HEK293 (cell line): ENCODE results near the gene BIK.

Experiments used
- CTCF ChIA-PET: fragments of 350-600 bp; formaldehyde crosslinking; extraction: SDS; loops from one replicate; lab custom pipeline; 2021; ENCODE audit warnings: antibody characterized with exemption; lab: Yijun Ruan, JAX
- POLR2A ChIA-PET: fragments of 300-600 bp; formaldehyde crosslinking; extraction: SDS; loops from one replicate; lab custom pipeline; 2020; ENCODE audit warnings: antibody characterized with exemption, inconsistent platforms; lab: Yijun Ruan, JAX
- H3K27ac ChIP-seq: fragments of 200-500 bp; sonication (Bioruptor generic); 2 replicates; pipeline ENCODE4 v1.5.1; 2014; ENCODE audit warnings: low read depth, low read length, control low read depth, inconsistent platforms; ENCODE audit errors: extremely low read depth
- H3K36me3 ChIP-seq, 2 experiments: fragments of 200-500 bp in 1 of 2; sonication (Bioruptor generic) in 1 of 2; 1 replicate in 1 of 2; 2 replicates in 1 of 2; pipeline ENCODE4 v1.5.1; 2014 to 2017; ENCODE audit warnings: inconsistent platforms in 2 of 2, low read length in 2 of 2; ENCODE audit not compliant: control insufficient read depth in 2 of 2, insufficient read depth in 1 of 2
- H3K4me1 ChIP-seq: fragments of 200-500 bp; sonication (Bioruptor generic); 2 replicates; pipeline ENCODE4 v1.5.1; 2014; ENCODE audit warnings: mild to moderate bottlenecking, low read length, inconsistent platforms; ENCODE audit not compliant: control insufficient read depth, insufficient read depth
- H3K4me3 ChIP-seq: 2 replicates; pipeline ENCODE4 v1.5.1; 2011; ENCODE audit warnings: low read depth, mild to moderate bottlenecking, control low read depth, low read length, moderate library complexity
- H3K9me3 ChIP-seq: fragments of 200-500 bp; sonication (Bioruptor generic); 2 replicates; pipeline ENCODE4 v1.5.1; 2014; ENCODE audit warnings: low read depth, low read length, inconsistent platforms; ENCODE audit not compliant: control insufficient read depth, insufficient read depth
- MYNN ChIP-seq: fragments of 450-650 bp; formaldehyde crosslinking; IDR thresholded peaks from 2 replicates; pipeline ENCODE4 v1.5.1; 2016; ENCODE audit warnings: missing biosample characterization, missing genetic modification characterization, borderline replicate concordance
- MZF1 ChIP-seq: fragments of 450-650 bp; formaldehyde crosslinking; IDR thresholded peaks from 2 replicates; pipeline ENCODE4 v1.5.1; 2017; ENCODE audit warnings: missing biosample characterization, missing genetic modification characterization, borderline replicate concordance
- SALL2 ChIP-seq: fragments of 450-650 bp; formaldehyde crosslinking; IDR thresholded peaks from 2 replicates; pipeline ENCODE4 v1.5.0; 2017; ENCODE audit warnings: missing biosample characterization, mild to moderate bottlenecking, missing genetic modification characterization, borderline replicate concordance
- SETDB1 ChIP-seq: IDR thresholded peaks from one replicate; pipeline ENCODE4 v1.6.1; 2017; ENCODE audit warnings: mild to moderate bottlenecking, low read length, moderate library complexity, mixed read lengths; ENCODE audit not compliant: insufficient read length
- TCF7L2 ChIP-seq: IDR thresholded peaks from 2 replicates; pipeline ENCODE4 v1.6.1; 2011; ENCODE audit warnings: low read depth, mild to moderate bottlenecking, inconsistent platforms, low read length, moderate library complexity, borderline replicate concordance
- ZBTB20 ChIP-seq: fragments of 450-650 bp; formaldehyde crosslinking; IDR thresholded peaks from 2 replicates; pipeline ENCODE4 v1.5.1; 2016; ENCODE audit warnings: missing biosample characterization, missing genetic modification characterization
- ZNF114 ChIP-seq: fragments of 450-650 bp; formaldehyde crosslinking; IDR thresholded peaks from 2 replicates; pipeline ENCODE4 v1.5.0; 2017; ENCODE audit warnings: missing biosample characterization, missing genetic modification characterization
- ZNF184 ChIP-seq: fragments of 450-650 bp; IDR thresholded peaks from 2 replicates; pipeline ENCODE4 v1.5.1; 2018; ENCODE audit warnings: missing biosample characterization, mild to moderate bottlenecking, missing genetic modification characterization
- ZNF248 ChIP-seq: fragments of 450-650 bp; formaldehyde crosslinking; IDR thresholded peaks from 2 replicates; pipeline ENCODE4 v1.5.1; 2017; ENCODE audit warnings: missing biosample characterization, missing genetic modification characterization
- ZNF521 ChIP-seq: fragments of 450-650 bp; formaldehyde crosslinking; IDR thresholded peaks from 2 replicates; pipeline ENCODE4 v1.5.1; 2017; ENCODE audit warnings: missing biosample characterization, mild to moderate bottlenecking, missing genetic modification characterization
- ZSCAN16 ChIP-seq: fragments of 450-650 bp; formaldehyde crosslinking; IDR thresholded peaks from 2 replicates; pipeline ENCODE4 v1.5.1; 2016; ENCODE audit warnings: missing biosample characterization, missing genetic modification characterization
- TF ChIP-seq, protein P1 (sequence below): sonication (generic); formaldehyde crosslinking; IDR thresholded peaks from 2 replicates; pipeline ENCODE4 v1.8.1; 2022; ENCODE audit warnings: mild to moderate bottlenecking, moderate library complexity, missing genetic modification reagents
- TF ChIP-seq, protein P2 (sequence below): fragments of 450-650 bp; formaldehyde crosslinking; IDR thresholded peaks from 2 replicates; pipeline ENCODE4 v1.5.1; 2017; ENCODE audit warnings: missing biosample characterization, missing genetic modification characterization
- TF ChIP-seq, protein P3 (sequence below): fragments of 450-650 bp; formaldehyde crosslinking; IDR thresholded peaks from 2 replicates; pipeline ENCODE4 v1.5.1; 2016; ENCODE audit warnings: missing biosample characterization, missing genetic modification characterization
- TF ChIP-seq, protein P4 (sequence below): fragments of 450-650 bp; formaldehyde crosslinking; conservative IDR thresholded peaks from 2 replicates; pipeline ENCODE4 v1.5.1; 2016; ENCODE audit warnings: low read depth, missing biosample characterization, missing genetic modification characterization

Gene BIK

GRCh38 chr22:43079742-43080141 is 30.8 kb upstream of the BIK start (continued):
- TF ChIP-seq TCF7L2 (no peak), ZNF521 (tag by site-specific recombination) (no peak), ZNF184 (tag by site-specific recombination) (no peak)

DNA sequence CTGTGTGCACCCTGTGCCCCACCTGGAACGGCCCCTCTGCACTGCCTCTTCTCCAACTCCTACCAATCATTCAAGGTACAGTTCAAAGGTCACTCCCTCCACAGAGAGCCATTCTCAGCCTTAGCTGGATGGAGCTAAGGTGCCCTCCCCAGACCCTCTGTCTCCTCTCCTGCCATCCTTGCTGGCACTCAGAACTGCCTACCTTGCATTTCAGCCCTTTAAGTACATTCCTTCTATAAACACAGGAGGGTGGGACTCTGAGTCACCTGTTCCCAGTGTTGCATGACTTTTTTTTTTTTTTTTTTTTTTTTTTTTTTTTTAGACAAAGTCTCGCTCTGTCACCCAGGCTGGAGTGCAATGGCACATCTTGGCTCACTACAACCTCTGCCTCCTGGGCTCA is 29.9 kb upstream of the BIK start:
- CTCF ChIA-PET: no interaction called here

More for the DNA sequence above, 29.9 kb upstream of the BIK start:
- POLR2A ChIA-PET: no interaction called here
- TF ChIP-seq MYNN (tag by site-specific recombination) (no peak), SALL2 (tag by site-specific recombination) (no peak), SETDB1 (no peak), ZNF114 (tag by site-specific recombination) (no peak), MZF1 (tag by site-specific recombination) (no peak), ZBTB20 (tag by site-specific recombination) (no peak), ZSCAN16 (tag by site-specific recombination) (no peak), ZNF248 (no peak)
- TF ChIP-seq, protein P1, sequence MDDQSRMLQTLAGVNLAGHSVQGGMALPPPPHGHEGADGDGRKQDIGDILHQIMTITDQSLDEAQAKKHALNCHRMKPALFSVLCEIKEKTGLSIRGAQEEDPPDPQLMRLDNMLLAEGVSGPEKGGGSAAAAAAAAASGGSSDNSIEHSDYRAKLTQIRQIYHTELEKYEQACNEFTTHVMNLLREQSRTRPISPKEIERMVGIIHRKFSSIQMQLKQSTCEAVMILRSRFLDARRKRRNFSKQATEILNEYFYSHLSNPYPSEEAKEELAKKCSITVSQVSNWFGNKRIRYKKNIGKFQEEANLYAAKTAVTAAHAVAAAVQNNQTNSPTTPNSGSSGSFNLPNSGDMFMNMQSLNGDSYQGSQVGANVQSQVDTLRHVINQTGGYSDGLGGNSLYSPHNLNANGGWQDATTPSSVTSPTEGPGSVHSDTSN (CRISPR knock-in tag): no peak
- TF ChIP-seq, protein P2, sequence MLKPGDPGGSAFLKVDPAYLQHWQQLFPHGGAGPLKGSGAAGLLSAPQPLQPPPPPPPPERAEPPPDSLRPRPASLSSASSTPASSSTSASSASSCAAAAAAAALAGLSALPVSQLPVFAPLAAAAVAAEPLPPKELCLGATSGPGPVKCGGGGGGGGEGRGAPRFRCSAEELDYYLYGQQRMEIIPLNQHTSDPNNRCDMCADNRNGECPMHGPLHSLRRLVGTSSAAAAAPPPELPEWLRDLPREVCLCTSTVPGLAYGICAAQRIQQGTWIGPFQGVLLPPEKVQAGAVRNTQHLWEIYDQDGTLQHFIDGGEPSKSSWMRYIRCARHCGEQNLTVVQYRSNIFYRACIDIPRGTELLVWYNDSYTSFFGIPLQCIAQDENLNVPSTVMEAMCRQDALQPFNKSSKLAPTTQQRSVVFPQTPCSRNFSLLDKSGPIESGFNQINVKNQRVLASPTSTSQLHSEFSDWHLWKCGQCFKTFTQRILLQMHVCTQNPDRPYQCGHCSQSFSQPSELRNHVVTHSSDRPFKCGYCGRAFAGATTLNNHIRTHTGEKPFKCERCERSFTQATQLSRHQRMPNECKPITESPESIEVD (tag by site-specific recombination): no peak
- TF ChIP-seq, protein P3, sequence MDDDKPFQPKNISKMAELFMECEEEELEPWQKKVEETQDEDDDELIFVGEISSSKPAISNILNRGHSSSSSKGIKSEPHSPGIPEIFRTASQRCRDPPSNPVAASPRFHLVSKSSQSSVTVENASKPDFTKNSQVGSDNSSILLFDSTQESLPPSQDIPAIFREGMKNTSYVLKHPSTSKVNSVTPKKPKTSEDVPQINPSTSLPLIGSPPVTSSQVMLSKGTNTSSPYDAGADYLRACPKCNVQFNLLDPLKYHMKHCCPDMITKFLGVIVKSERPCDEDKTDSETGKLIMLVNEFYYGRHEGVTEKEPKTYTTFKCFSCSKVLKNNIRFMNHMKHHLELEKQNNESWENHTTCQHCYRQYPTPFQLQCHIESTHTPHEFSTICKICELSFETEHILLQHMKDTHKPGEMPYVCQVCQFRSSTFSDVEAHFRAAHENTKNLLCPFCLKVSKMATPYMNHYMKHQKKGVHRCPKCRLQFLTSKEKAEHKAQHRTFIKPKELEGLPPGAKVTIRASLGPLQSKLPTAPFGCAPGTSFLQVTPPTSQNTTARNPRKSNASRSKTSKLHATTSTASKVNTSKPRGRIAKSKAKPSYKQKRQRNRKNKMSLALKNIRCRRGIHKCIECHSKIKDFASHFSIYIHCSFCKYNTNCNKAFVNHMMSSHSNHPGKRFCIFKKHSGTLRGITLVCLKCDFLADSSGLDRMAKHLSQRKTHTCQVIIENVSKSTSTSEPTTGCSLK (tag by site-specific recombination): no peak
- TF ChIP-seq, protein P4, sequence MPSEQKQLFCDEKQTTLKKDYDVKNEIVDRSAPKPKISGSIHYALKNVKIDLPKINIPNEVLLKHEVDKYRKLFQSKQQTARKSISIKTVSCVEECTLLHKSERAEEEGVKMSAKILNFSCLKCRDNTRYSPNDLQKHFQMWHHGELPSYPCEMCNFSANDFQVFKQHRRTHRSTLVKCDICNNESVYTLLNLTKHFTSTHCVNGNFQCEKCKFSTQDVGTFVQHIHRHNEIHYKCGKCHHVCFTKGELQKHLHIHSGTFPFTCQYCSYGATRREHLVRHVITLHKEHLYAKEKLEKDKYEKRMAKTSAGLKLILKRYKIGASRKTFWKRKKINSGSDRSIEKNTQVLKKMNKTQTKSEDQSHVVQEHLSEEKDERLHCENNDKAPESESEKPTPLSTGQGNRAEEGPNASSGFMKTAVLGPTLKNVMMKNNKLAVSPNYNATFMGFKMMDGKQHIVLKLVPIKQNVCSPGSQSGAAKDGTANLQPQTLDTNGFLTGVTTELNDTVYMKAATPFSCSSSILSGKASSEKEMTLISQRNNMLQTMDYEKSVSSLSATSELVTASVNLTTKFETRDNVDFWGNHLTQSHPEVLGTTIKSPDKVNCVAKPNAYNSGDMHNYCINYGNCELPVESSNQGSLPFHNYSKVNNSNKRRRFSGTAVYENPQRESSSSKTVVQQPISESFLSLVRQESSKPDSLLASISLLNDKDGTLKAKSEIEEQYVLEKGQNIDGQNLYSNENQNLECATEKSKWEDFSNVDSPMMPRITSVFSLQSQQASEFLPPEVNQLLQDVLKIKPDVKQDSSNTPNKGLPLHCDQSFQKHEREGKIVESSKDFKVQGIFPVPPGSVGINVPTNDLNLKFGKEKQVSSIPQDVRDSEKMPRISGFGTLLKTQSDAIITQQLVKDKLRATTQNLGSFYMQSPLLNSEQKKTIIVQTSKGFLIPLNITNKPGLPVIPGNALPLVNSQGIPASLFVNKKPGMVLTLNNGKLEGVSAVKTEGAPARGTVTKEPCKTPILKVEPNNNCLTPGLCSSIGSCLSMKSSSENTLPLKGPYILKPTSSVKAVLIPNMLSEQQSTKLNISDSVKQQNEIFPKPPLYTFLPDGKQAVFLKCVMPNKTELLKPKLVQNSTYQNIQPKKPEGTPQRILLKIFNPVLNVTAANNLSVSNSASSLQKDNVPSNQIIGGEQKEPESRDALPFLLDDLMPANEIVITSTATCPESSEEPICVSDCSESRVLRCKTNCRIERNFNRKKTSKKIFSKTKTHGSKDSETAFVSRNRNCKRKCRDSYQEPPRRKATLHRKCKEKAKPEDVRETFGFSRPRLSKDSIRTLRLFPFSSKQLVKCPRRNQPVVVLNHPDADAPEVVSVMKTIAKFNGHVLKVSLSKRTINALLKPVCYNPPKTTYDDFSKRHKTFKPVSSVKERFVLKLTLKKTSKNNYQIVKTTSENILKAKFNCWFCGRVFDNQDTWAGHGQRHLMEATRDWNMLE (tag by site-specific recombination): no peak
- no peaks in the 10 kb centered on the region for H3K36me3 ChIP-seq
- H3K9me3 ChIP-seq: no peaks in the 10 kb centered on the region
- H3K4me3 ChIP-seq: no peak overlapping the region
- no peaks in the 10 kb centered on the region for H3K4me1 ChIP-seq
- no peak overlapping the region for H3K27ac ChIP-seq
